ENCODE data around the gene HCCS. TPM values are rescaled to one million over a fixed set of nuclear protein-coding genes. Genes with fewer than 3 reads are reported as not detected.

HCCS gene
- total RNA-seq, 3 donors from 2014 or later, result 7.9 to 9.4 (median 8.9) TPM

- no peaks in the 10 kb centered on the region for H3K36me3 ChIP-seq
- TF ChIP-seq POLR2AphosphoS5 (IDR thresholded peaks at IDR 0.05), result no peak
- TF ChIP-seq POLR2A (IDR thresholded peaks at IDR 0.05), result no peak
- TF ChIP-seq, protein P1, sequence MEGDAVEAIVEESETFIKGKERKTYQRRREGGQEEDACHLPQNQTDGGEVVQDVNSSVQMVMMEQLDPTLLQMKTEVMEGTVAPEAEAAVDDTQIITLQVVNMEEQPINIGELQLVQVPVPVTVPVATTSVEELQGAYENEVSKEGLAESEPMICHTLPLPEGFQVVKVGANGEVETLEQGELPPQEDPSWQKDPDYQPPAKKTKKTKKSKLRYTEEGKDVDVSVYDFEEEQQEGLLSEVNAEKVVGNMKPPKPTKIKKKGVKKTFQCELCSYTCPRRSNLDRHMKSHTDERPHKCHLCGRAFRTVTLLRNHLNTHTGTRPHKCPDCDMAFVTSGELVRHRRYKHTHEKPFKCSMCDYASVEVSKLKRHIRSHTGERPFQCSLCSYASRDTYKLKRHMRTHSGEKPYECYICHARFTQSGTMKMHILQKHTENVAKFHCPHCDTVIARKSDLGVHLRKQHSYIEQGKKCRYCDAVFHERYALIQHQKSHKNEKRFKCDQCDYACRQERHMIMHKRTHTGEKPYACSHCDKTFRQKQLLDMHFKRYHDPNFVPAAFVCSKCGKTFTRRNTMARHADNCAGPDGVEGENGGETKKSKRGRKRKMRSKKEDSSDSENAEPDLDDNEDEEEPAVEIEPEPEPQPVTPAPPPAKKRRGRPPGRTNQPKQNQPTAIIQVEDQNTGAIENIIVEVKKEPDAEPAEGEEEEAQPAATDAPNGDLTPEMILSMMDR (IDR thresholded peaks at IDR 0.05), result no peak
- no peak overlapping the region for H3K4me3 ChIP-seq
- H3K4me1 ChIP-seq, result no peaks in the 10 kb centered on the region
- H3K9me3 ChIP-seq, result no peaks in the 10 kb centered on the region
- no peak overlapping the region for H3K27ac ChIP-seq
- intact Hi-C loops (cut with DNase I; ENCODE audit: low total_unique reads), result no loop called here
- H3K27me3 ChIP-seq, result peaks cover 0 to 36% of the 10 kb centered on the region in 2 donors
- no peak for DNase-seq (ENCODE audit: low spot score in 2 of 2)
These were observed 40.8 kb downstream of the HCCS start for GRCh38 chrX:11151799-11152559.

GRCh38 chrX:11159149-11159548 is 48.0 kb downstream of the HCCS start:
- Histone ChIP-seq H3K4me1 (no peaks in the 10 kb centered on the region), H3K4me3 (no peak overlapping the region), H3K9me3 (no peaks in the 10 kb centered on the region), H3K27me3 (peaks cover 0 to 30% of the 10 kb centered on the region in 2 donors), H3K27ac (no peak overlapping the region), H3K36me3 (no peaks in the 10 kb centered on the region)
- no peak for DNase-seq (ENCODE audit: low spot score in 2 of 2)
- intact Hi-C loops (cut with DNase I; ENCODE audit: low total_unique reads), result no loop called here
- TF ChIP-seq POLR2AphosphoS5 (IDR thresholded peaks at IDR 0.05), result no peak
- TF ChIP-seq, protein P1 (IDR thresholded peaks at IDR 0.05), result no peak
- no peak for TF ChIP-seq POLR2A (IDR thresholded peaks at IDR 0.05)

- Histone ChIP-seq H3K36me3 (no peaks in the 10 kb centered on the region), H3K27me3 (peaks cover 0 to 8% of the 10 kb centered on the region in 2 donors), H3K9me3 (no peaks in the 10 kb centered on the region), H3K27ac (no peak overlapping the region), H3K4me3 (no peak overlapping the region), H3K4me1 (no peaks in the 10 kb centered on the region)
- intact Hi-C loops (cut with DNase I; ENCODE audit: low total_unique reads), result no loop called here
- TF ChIP-seq, protein P1 (IDR thresholded peaks at IDR 0.05), result no peak
- TF ChIP-seq POLR2AphosphoS5 (IDR thresholded peaks at IDR 0.05) (no peak), POLR2A (IDR thresholded peaks at IDR 0.05) (no peak)
- DNase-seq (ENCODE audit: low spot score in 2 of 2), result no peak
These were observed 53.3 kb downstream of the HCCS start for GRCh38 chrX:11164433-11164832.

- TF ChIP-seq POLR2A (IDR thresholded peaks at IDR 0.05) (no peak), POLR2AphosphoS5 (IDR thresholded peaks at IDR 0.05) (no peak)
- Histone ChIP-seq H3K9me3 (no peaks in the 10 kb centered on the region), H3K27ac (no peak overlapping the region), H3K36me3 (no peaks in the 10 kb centered on the region), H3K27me3 (peaks cover 0 to 25% of the 10 kb centered on the region in 2 donors), H3K4me3 (no peak overlapping the region), H3K4me1 (no peaks in the 10 kb centered on the region)
- intact Hi-C loops (cut with DNase I; ENCODE audit: low total_unique reads), result no loop called here
- no peak for DNase-seq (ENCODE audit: low spot score in 2 of 2)
These were observed 60.8 kb downstream of the HCCS start for GRCh38 chrX:11171956-11172355.

DNA sequence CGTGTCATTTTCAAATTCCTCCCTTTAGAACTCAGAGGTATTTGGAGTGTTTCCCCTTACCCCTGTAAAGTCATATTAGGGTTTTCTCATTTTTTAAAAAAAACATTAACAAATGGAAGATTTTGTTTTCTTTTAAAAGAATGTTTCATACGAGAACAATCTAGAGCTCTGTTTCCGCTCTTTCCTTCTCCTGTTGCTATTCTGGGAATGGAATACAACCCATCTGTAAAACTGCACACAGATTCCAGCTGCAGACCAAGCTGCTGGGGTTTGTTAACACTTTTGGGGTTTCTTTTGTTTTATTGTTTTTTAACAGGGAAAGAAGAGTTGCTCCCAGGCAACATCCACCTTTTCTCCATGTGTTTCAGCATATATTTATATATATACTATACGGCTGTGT is 61.3 kb downstream of the HCCS start:
- Histone ChIP-seq H3K4me1 (no peaks in the 10 kb centered on the region), H3K27me3 (peaks cover 0 to 26% of the 10 kb centered on the region in 2 donors), H3K27ac (no peak overlapping the region), H3K9me3 (no peaks in the 10 kb centered on the region), H3K4me3 (no peak overlapping the region), H3K36me3 (no peaks in the 10 kb centered on the region)
- intact Hi-C loops (cut with DNase I; ENCODE audit: low total_unique reads), result no loop called here
- no peak for DNase-seq (ENCODE audit: low spot score in 2 of 2)
- TF ChIP-seq, protein P1 (IDR thresholded peaks at IDR 0.05), result no peak
- TF ChIP-seq POLR2A (IDR thresholded peaks at IDR 0.05), result no peak
- no peak for TF ChIP-seq POLR2AphosphoS5 (IDR thresholded peaks at IDR 0.05)

Other genes with a start within 250 kb of the HCCS start
- gene AMELX, start 182.1 kb downstream of the HCCS start, total RNA-seq, result not detected

Measured in breast epithelium (tissue), 4 donors.